Fibroblast of peridontal ligament (primary cell): ENCODE measurements around the gene RXRA.
A peak's percentile ranks its signal among the peaks of the same experiment; 100 is the strongest.

ENCODE experiments used
- DNase-seq: peaks from one replicate; pipeline ENCODE4 v3.0.0-alpha.2; 2010; ENCODE audit errors: extremely low read depth

The RXRA gene

GRCh38 chr9:134323741-134324358 lies 2.4 kb upstream of the RXRA start:
- no peak for DNase-seq

GRCh38 chr9:134324359-134325095 lies 1.7 kb upstream of the RXRA start:
- no peak for DNase-seq

GRCh38 chr9:134325096-134325812 lies 1.0 kb upstream of the RXRA start:
- peak; percentile 54 for DNase-seq

- no peak for DNase-seq
Measured at GRCh38 chr9:134326724-134327601, 708 bp downstream of the RXRA start.

- no peak for DNase-seq
Measured at GRCh38 chr9:134327671-134328231, 1.5 kb downstream of the RXRA start.

GRCh38 chr9:134328341-134328840 lies 2.1 kb downstream of the RXRA start:
- peak; percentile 38 for DNase-seq

GRCh38 chr9:134328841-134329575 lies 2.8 kb downstream of the RXRA start:
- DNase-seq: peak; percentile 43

GRCh38 chr9:134329576-134329855 lies 3.3 kb downstream of the RXRA start:
- no peak for DNase-seq

- DNase-seq: no peak
Measured at GRCh38 chr9:134329886-134330285, 3.6 kb downstream of the RXRA start.

GRCh38 chr9:134330590-134330989 lies 4.3 kb downstream of the RXRA start:
- DNase-seq: no peak

GRCh38 chr9:134331186-134332025 lies 5.2 kb downstream of the RXRA start:
- no peak for DNase-seq

GRCh38 chr9:134332266-134332665 lies 6.0 kb downstream of the RXRA start:
- DNase-seq: no peak

GRCh38 chr9:134332841-134333233 lies 6.6 kb downstream of the RXRA start:
- DNase-seq: no peak

GRCh38 chr9:134333234-134333873 lies 7.1 kb downstream of the RXRA start:
- DNase-seq: no peak

GRCh38 chr9:134333874-134334581 lies 7.8 kb downstream of the RXRA start:
- DNase-seq: no peak

GRCh38 chr9:134335061-134335460 lies 8.8 kb downstream of the RXRA start:
- DNase-seq: no peak

GRCh38 chr9:134335486-134336220 lies 9.4 kb downstream of the RXRA start:
- no peak for DNase-seq

GRCh38 chr9:134336228-134336627 lies 10.0 kb downstream of the RXRA start:
- DNase-seq: no peak
